Stimulated activated CD8-positive, alpha-beta memory T cell treated with anti-CD3 and anti-CD28 coated beads, Interleukin-12 subunit alpha, Interleukin-12 subunit beta, amount 100 ng/mL, for 24 hours (primary cell): ENCODE data around the gene CPZ.

Experiments used
- DNase-seq: peaks from one replicate; pipeline ENCODE4 v3.0.0-alpha.2; 2020; ENCODE audit errors: extremely low read depth

The CPZ gene

GRCh38 chr4:8594097-8595038 lies 1.8 kb downstream of the CPZ start:
- DNase-seq, result no peak

GRCh38 chr4:8595237-8596087 lies 2.9 kb downstream of the CPZ start:
- no peak for DNase-seq

GRCh38 chr4:8596891-8597290 lies 4.3 kb downstream of the CPZ start:
- DNase-seq, result no peak

GRCh38 chr4:8597319-8597718 lies 4.8 kb downstream of the CPZ start:
- no peak for DNase-seq

- no peak for DNase-seq
These were observed 5.2 kb downstream of the CPZ start for GRCh38 chr4:8597791-8598190.

GRCh38 chr4:8598391-8599090 lies 6.0 kb downstream of the CPZ start:
- no peak for DNase-seq

GRCh38 chr4:8599091-8599460 lies 6.5 kb downstream of the CPZ start:
- DNase-seq, result no peak

GRCh38 chr4:8599657-8600056 lies 7.1 kb downstream of the CPZ start:
- DNase-seq, result no peak

GRCh38 chr4:8600266-8600665 lies 7.7 kb downstream of the CPZ start:
- DNase-seq, result no peak

GRCh38 chr4:8600686-8601085 lies 8.1 kb downstream of the CPZ start:
- DNase-seq, result no peak

GRCh38 chr4:8601086-8601485 lies 8.5 kb downstream of the CPZ start:
- DNase-seq, result no peak

GRCh38 chr4:8601556-8601955 lies 9.0 kb downstream of the CPZ start:
- DNase-seq, result no peak

GRCh38 chr4:8602686-8603430 lies 10.3 kb downstream of the CPZ start:
- no peak for DNase-seq

GRCh38 chr4:8603931-8604330 lies 11.4 kb downstream of the CPZ start:
- DNase-seq, result no peak

GRCh38 chr4:8605289-8605688 lies 12.7 kb downstream of the CPZ start:
- no peak for DNase-seq

- DNase-seq, result no peak
These were observed 13.9 kb downstream of the CPZ start for GRCh38 chr4:8606476-8606875.

- no peak for DNase-seq
These were observed 14.4 kb downstream of the CPZ start for GRCh38 chr4:8606966-8607365.

GRCh38 chr4:8607603-8608481 lies 15.3 kb downstream of the CPZ start:
- no peak for DNase-seq

GRCh38 chr4:8608714-8609391 lies 16.3 kb downstream of the CPZ start:
- DNase-seq, result no peak

- DNase-seq, result no peak
These were observed 16.8 kb downstream of the CPZ start for GRCh38 chr4:8609406-8609805.
